Neuronal stem cell (in vitro differentiated cells): ENCODE data around the gene GATAD2A.

Experiments
- DNase-seq: peaks from one replicate; pipeline ENCODE4 v3.0.0-alpha.2; 2013; ENCODE audit warnings: low spot score
- H2AFZ ChIP-seq: one replicate; pipeline ENCODE4 v1.6.1; 2013; ENCODE audit warnings: mild to moderate bottlenecking, low read length, inconsistent platforms
- H2AK5ac ChIP-seq: 2 replicates; pipeline ENCODE4 v1.6.1; 2013; ENCODE audit warnings: low read depth, mild to moderate bottlenecking, inconsistent platforms, low read length, moderate library complexity, mixed read lengths
- H2BK120ac ChIP-seq: 2 replicates; pipeline ENCODE4 v1.6.1; 2013; ENCODE audit warnings: low read depth, mild to moderate bottlenecking, inconsistent platforms, low read length, moderate library complexity, mixed read lengths
- H2BK12ac ChIP-seq: one replicate; pipeline ENCODE4 v1.6.1; 2013; ENCODE audit warnings: low read length, inconsistent platforms
- H2BK15ac ChIP-seq: 2 replicates; pipeline ENCODE4 v1.6.1; 2013; ENCODE audit warnings: mild to moderate bottlenecking, low read length, inconsistent platforms, mixed read lengths
- H2BK5ac ChIP-seq: one replicate; pipeline ENCODE4 v1.6.1; 2013; ENCODE audit warnings: inconsistent platforms, mild to moderate bottlenecking, low read length, moderate library complexity
- H3K14ac ChIP-seq: one replicate; pipeline ENCODE4 v1.6.1; 2013; ENCODE audit warnings: low read length, inconsistent platforms
- H3K18ac ChIP-seq: 2 replicates; pipeline ENCODE4 v1.6.1; 2013; ENCODE audit warnings: low read length, inconsistent platforms
- H3K23ac ChIP-seq: 2 replicates; pipeline ENCODE4 v1.6.1; 2013; ENCODE audit warnings: low read depth, mild to moderate bottlenecking, mixed read lengths, low read length, inconsistent platforms; ENCODE audit not compliant: poor library complexity
- H3K27ac ChIP-seq: replicated peaks from 3 replicates; pipeline ENCODE4 v1.5.1; 2013; ENCODE audit warnings: low read length, inconsistent platforms
- H3K27me3 ChIP-seq, 3 experiments: 2 replicates each; pipeline ENCODE4 v1.6.1; 2013; ENCODE audit warnings: low read length in 3 of 3, mild to moderate bottlenecking in 2 of 3, inconsistent platforms in 1 of 3, low read depth in 1 of 3, mixed read lengths in 1 of 3, moderate library complexity in 1 of 3; ENCODE audit not compliant: control insufficient read depth in 3 of 3, insufficient read depth in 3 of 3
- H3K36me3 ChIP-seq, 2 donors: replicated peaks in 1 of 2; 2 replicates each; pipeline ENCODE4 v1.6.1; 2013; ENCODE audit warnings: low read length in 2 of 2; ENCODE audit not compliant: control insufficient read depth in 2 of 2, insufficient read depth in 2 of 2
- H3K4ac ChIP-seq: 2 replicates; pipeline ENCODE4 v1.6.1; 2013; ENCODE audit warnings: inconsistent platforms, mild to moderate bottlenecking, low read length, moderate library complexity
- H3K4me1 ChIP-seq, 2 donors: 1 replicate in 1 of 2; 2 replicates in 1 of 2; pipeline ENCODE4 v1.6.1; 2013; ENCODE audit warnings: low read length in 2 of 2, low read depth in 1 of 2; ENCODE audit not compliant: control insufficient read depth in 2 of 2, insufficient read depth in 1 of 2
- H3K4me2 ChIP-seq: one replicate; pipeline ENCODE4 v1.6.1; 2013; ENCODE audit warnings: mild to moderate bottlenecking, low read length, inconsistent platforms; ENCODE audit not compliant: insufficient read depth, poor library complexity, severe bottlenecking
- H3K4me3 ChIP-seq, 2 donors: 2 replicates each; pipeline ENCODE4 v1.5.1; 2013; ENCODE audit warnings: low read length in 2 of 2, mild to moderate bottlenecking in 2 of 2, inconsistent platforms in 1 of 2, moderate library complexity in 1 of 2
- H3K79me1 ChIP-seq: one replicate; pipeline ENCODE4 v1.6.1; 2013; ENCODE audit warnings: low read depth, mild to moderate bottlenecking, inconsistent platforms, low read length, moderate library complexity
- H3K9ac ChIP-seq: one replicate; pipeline ENCODE4 v1.6.1; 2013; ENCODE audit warnings: mild to moderate bottlenecking, low read depth, low read length, inconsistent platforms; ENCODE audit not compliant: poor library complexity
- H3K9me3 ChIP-seq, 2 donors: replicated peaks in 1 of 2; 2 replicates each; pipeline versions ENCODE3 to v1.6.1; 2013; ENCODE audit warnings: low read length in 2 of 2, mild to moderate bottlenecking in 2 of 2, inconsistent platforms in 1 of 2, low read depth in 1 of 2, mixed read lengths in 1 of 2, moderate library complexity in 1 of 2; ENCODE audit not compliant: control insufficient read depth in 2 of 2, insufficient read depth in 1 of 2
- H4K8ac ChIP-seq: one replicate; pipeline ENCODE4 v1.6.1; 2013; ENCODE audit warnings: low read depth, mild to moderate bottlenecking, inconsistent platforms, low read length, moderate library complexity
- H4K91ac ChIP-seq: one replicate; pipeline ENCODE4 v1.6.1; 2013; ENCODE audit warnings: low read length, low read depth, mild to moderate bottlenecking, inconsistent platforms; ENCODE audit not compliant: poor library complexity
- WGBS, 2 donors: extraction: QIAGEN DNeasy Blood & Tissue Kit; methylation state at CpG; one replicate each; pipeline ENCODE4 v1.1.7; 2013; ENCODE audit warnings: missing lambda C conversion rate in 2 of 2, mixed read lengths in 1 of 2; ENCODE audit not compliant: insufficient read length in 2 of 2, insufficient replicate concordance in 1 of 2; ENCODE audit errors: extremely low coverage in 2 of 2; 5-methylcytosine and 5-hydroxymethylcytosine counted together

The GATAD2A gene

GRCh38 chr19:19485161-19485997 lies 79.9 kb downstream of the GATAD2A start:
- H3K27ac ChIP-seq, result no peak overlapping the region

GRCh38 chr19:19485998-19486290 lies 80.5 kb downstream of the GATAD2A start:
- no peak overlapping the region for H3K27ac ChIP-seq
- H3K9me3 ChIP-seq, result no peaks in the 10 kb centered on the region
- no peak overlapping the region for H2BK15ac ChIP-seq
- H3K4me3 ChIP-seq, result no peak overlapping the region
- H3K27me3 ChIP-seq, result no peaks in the 10 kb centered on the region
- H3K4me1 ChIP-seq, result peaks cover 37 to 39% of the 10 kb centered on the region in 2 donors
- H4K8ac ChIP-seq, result no peak overlapping the region
- no peak overlapping the region for H2AFZ ChIP-seq
- no peak overlapping the region for H3K23ac ChIP-seq
- H3K14ac ChIP-seq, result no peak overlapping the region
- H3K4me2 ChIP-seq, result no peak overlapping the region
- H3K9ac ChIP-seq, result no peak overlapping the region
- DNase-seq, result no peak
- peaks cover 12 to 53% of the 10 kb centered on the region in 2 donors for H3K36me3 ChIP-seq
- H3K79me1 ChIP-seq, result peaks cover 22% of the 10 kb centered on the region
- no peak overlapping the region for H3K4ac ChIP-seq
- peak overlapping the region; percentile 6 for H2BK5ac ChIP-seq
- no peak overlapping the region for H2AK5ac ChIP-seq
- H2BK12ac ChIP-seq, result no peak overlapping the region
- no peak overlapping the region for H4K91ac ChIP-seq
- no peak overlapping the region for H3K18ac ChIP-seq
- no CpG with 5 or more reads among the region's 5 CpGs for WGBS, 2 donors
- H2BK120ac ChIP-seq, result no peak overlapping the region

More at GRCh38 chr19:19485161-19485997, 79.9 kb downstream of the GATAD2A start:
- Histone ChIP-seq H3K23ac (no peak overlapping the region), H3K36me3 (peaks cover 13 to 56% of the 10 kb centered on the region in 2 donors), H2AFZ (no peak overlapping the region), H2BK120ac (no peak overlapping the region), H4K91ac (no peak overlapping the region), H3K4ac (no peak overlapping the region), H3K27me3 (no peaks in the 10 kb centered on the region), H3K9ac (peak overlapping the region; percentile 27), H3K14ac (no peak overlapping the region), H3K79me1 (peaks cover 28% of the 10 kb centered on the region), H3K4me1 (peaks cover 37 to 39% of the 10 kb centered on the region in 2 donors), H2BK15ac (no peak overlapping the region), H3K18ac (peak overlapping the region; percentile 19), H3K9me3 (no peaks in the 10 kb centered on the region), H3K4me3 (no peak overlapping the region), H2BK5ac (peak overlapping the region; percentile 6), H2BK12ac (no peak overlapping the region), H3K4me2 (no peak overlapping the region), H4K8ac (no peak overlapping the region), H2AK5ac (no peak overlapping the region)
- no peak for DNase-seq
- WGBS, 2 donors, result no CpG with 5 or more reads among the region's 15 CpGs

- Histone ChIP-seq H3K23ac (no peak overlapping the region), H2BK15ac (no peak overlapping the region), H3K18ac (peak overlapping the region; percentile 32), H3K4me2 (no peak overlapping the region), H3K9ac (no peak overlapping the region), H2BK120ac (no peak overlapping the region), H3K36me3 (peaks cover 16 to 53% of the 10 kb centered on the region in 2 donors), H2AFZ (no peak overlapping the region), H4K8ac (no peak overlapping the region), H3K9me3 (no peaks in the 10 kb centered on the region), H2BK12ac (no peak overlapping the region), H3K14ac (no peak overlapping the region), H3K27ac (no peak overlapping the region), H2AK5ac (no peak overlapping the region), H2BK5ac (peak overlapping the region; percentile 6), H4K91ac (no peak overlapping the region), H3K27me3 (no peaks in the 10 kb centered on the region), H3K4ac (no peak overlapping the region), H3K4me3 (no peak overlapping the region), H3K4me1 (peaks cover 37 to 39% of the 10 kb centered on the region in 2 donors), H3K79me1 (peaks cover 24% of the 10 kb centered on the region)
- DNase-seq, result no peak
- no CpG with 5 or more reads among the region's 15 CpGs for WGBS, 2 donors
Measured at GRCh38 chr19:19486343-19487076, 81.0 kb downstream of the GATAD2A start.
